GM12892 (cell line): Measurements from ENCODE around the gene TEAD1.

Experiments
- POLR2A ChIP-seq: IDR thresholded peaks from 2 replicates; pipeline ENCODE4 v1.6.1; 2011; ENCODE audit warnings: low read depth, low read length, control low read depth
- POLR2AphosphoS5 ChIP-seq: IDR thresholded peaks from 2 replicates; pipeline ENCODE4 v1.6.1; 2011; ENCODE audit warnings: low read depth, low read length, control low read depth

GRCh38 chr11:12906501-12906900, 232.3 kb downstream of the TEAD1 start:
- TF ChIP-seq POLR2A, result no peak
- no peak for TF ChIP-seq POLR2AphosphoS5
